Neuronal stem cell (in vitro differentiated cells): ENCODE data around the gene POLR2I.
"Not testable (repeated sequence)": the region's sequence is repeated elsewhere in the genome, so short reads cannot be mapped to it uniquely, and the experiment has no call there.

ENCODE experiments used
- DNase-seq: peaks from one replicate; pipeline ENCODE4 v3.0.0-alpha.2; 2013; ENCODE audit warnings: low spot score
- H2AFZ ChIP-seq: one replicate; pipeline ENCODE4 v1.6.1; 2013; ENCODE audit warnings: mild to moderate bottlenecking, low read length, inconsistent platforms
- H2AK5ac ChIP-seq: 2 replicates; pipeline ENCODE4 v1.6.1; 2013; ENCODE audit warnings: low read depth, mild to moderate bottlenecking, inconsistent platforms, low read length, moderate library complexity, mixed read lengths
- H2BK120ac ChIP-seq: 2 replicates; pipeline ENCODE4 v1.6.1; 2013; ENCODE audit warnings: low read depth, mild to moderate bottlenecking, inconsistent platforms, low read length, moderate library complexity, mixed read lengths
- H2BK12ac ChIP-seq: one replicate; pipeline ENCODE4 v1.6.1; 2013; ENCODE audit warnings: low read length, inconsistent platforms
- H2BK15ac ChIP-seq: 2 replicates; pipeline ENCODE4 v1.6.1; 2013; ENCODE audit warnings: mild to moderate bottlenecking, low read length, inconsistent platforms, mixed read lengths
- H2BK5ac ChIP-seq: one replicate; pipeline ENCODE4 v1.6.1; 2013; ENCODE audit warnings: inconsistent platforms, mild to moderate bottlenecking, low read length, moderate library complexity
- H3K14ac ChIP-seq: one replicate; pipeline ENCODE4 v1.6.1; 2013; ENCODE audit warnings: low read length, inconsistent platforms
- H3K18ac ChIP-seq: 2 replicates; pipeline ENCODE4 v1.6.1; 2013; ENCODE audit warnings: low read length, inconsistent platforms
- H3K23ac ChIP-seq: 2 replicates; pipeline ENCODE4 v1.6.1; 2013; ENCODE audit warnings: low read depth, mild to moderate bottlenecking, mixed read lengths, low read length, inconsistent platforms; ENCODE audit not compliant: poor library complexity
- H3K27ac ChIP-seq: replicated peaks from 3 replicates; pipeline ENCODE4 v1.5.1; 2013; ENCODE audit warnings: low read length, inconsistent platforms
- H3K27me3 ChIP-seq, 3 experiments: 2 replicates each; pipeline ENCODE4 v1.6.1; 2013; ENCODE audit warnings: low read length in 3 of 3, mild to moderate bottlenecking in 2 of 3, inconsistent platforms in 1 of 3, low read depth in 1 of 3, mixed read lengths in 1 of 3, moderate library complexity in 1 of 3; ENCODE audit not compliant: control insufficient read depth in 3 of 3, insufficient read depth in 3 of 3
- H3K36me3 ChIP-seq, 2 donors: replicated peaks in 1 of 2; 2 replicates each; pipeline ENCODE4 v1.6.1; 2013; ENCODE audit warnings: low read length in 2 of 2; ENCODE audit not compliant: control insufficient read depth in 2 of 2, insufficient read depth in 2 of 2
- H3K4ac ChIP-seq: 2 replicates; pipeline ENCODE4 v1.6.1; 2013; ENCODE audit warnings: inconsistent platforms, mild to moderate bottlenecking, low read length, moderate library complexity
- H3K4me1 ChIP-seq, 2 donors: 1 replicate in 1 of 2; 2 replicates in 1 of 2; pipeline ENCODE4 v1.6.1; 2013; ENCODE audit warnings: low read length in 2 of 2, low read depth in 1 of 2; ENCODE audit not compliant: control insufficient read depth in 2 of 2, insufficient read depth in 1 of 2
- H3K4me2 ChIP-seq: one replicate; pipeline ENCODE4 v1.6.1; 2013; ENCODE audit warnings: mild to moderate bottlenecking, low read length, inconsistent platforms; ENCODE audit not compliant: insufficient read depth, poor library complexity, severe bottlenecking
- H3K4me3 ChIP-seq, 2 donors: 2 replicates each; pipeline ENCODE4 v1.5.1; 2013; ENCODE audit warnings: low read length in 2 of 2, mild to moderate bottlenecking in 2 of 2, inconsistent platforms in 1 of 2, moderate library complexity in 1 of 2
- H3K79me1 ChIP-seq: one replicate; pipeline ENCODE4 v1.6.1; 2013; ENCODE audit warnings: low read depth, mild to moderate bottlenecking, inconsistent platforms, low read length, moderate library complexity
- H3K9ac ChIP-seq: one replicate; pipeline ENCODE4 v1.6.1; 2013; ENCODE audit warnings: mild to moderate bottlenecking, low read depth, low read length, inconsistent platforms; ENCODE audit not compliant: poor library complexity
- H3K9me3 ChIP-seq, 2 donors: replicated peaks in 1 of 2; 2 replicates each; pipeline versions ENCODE3 to v1.6.1; 2013; ENCODE audit warnings: low read length in 2 of 2, mild to moderate bottlenecking in 2 of 2, inconsistent platforms in 1 of 2, low read depth in 1 of 2, mixed read lengths in 1 of 2, moderate library complexity in 1 of 2; ENCODE audit not compliant: control insufficient read depth in 2 of 2, insufficient read depth in 1 of 2
- H4K8ac ChIP-seq: one replicate; pipeline ENCODE4 v1.6.1; 2013; ENCODE audit warnings: low read depth, mild to moderate bottlenecking, inconsistent platforms, low read length, moderate library complexity
- H4K91ac ChIP-seq: one replicate; pipeline ENCODE4 v1.6.1; 2013; ENCODE audit warnings: low read length, low read depth, mild to moderate bottlenecking, inconsistent platforms; ENCODE audit not compliant: poor library complexity
- WGBS, 2 donors: extraction: QIAGEN DNeasy Blood & Tissue Kit; methylation state at CpG; one replicate each; pipeline ENCODE4 v1.1.7; 2013; ENCODE audit warnings: missing lambda C conversion rate in 2 of 2, mixed read lengths in 1 of 2; ENCODE audit not compliant: insufficient read length in 2 of 2, insufficient replicate concordance in 1 of 2; ENCODE audit errors: extremely low coverage in 2 of 2; 5-methylcytosine and 5-hydroxymethylcytosine counted together

Gene POLR2I

DNA sequence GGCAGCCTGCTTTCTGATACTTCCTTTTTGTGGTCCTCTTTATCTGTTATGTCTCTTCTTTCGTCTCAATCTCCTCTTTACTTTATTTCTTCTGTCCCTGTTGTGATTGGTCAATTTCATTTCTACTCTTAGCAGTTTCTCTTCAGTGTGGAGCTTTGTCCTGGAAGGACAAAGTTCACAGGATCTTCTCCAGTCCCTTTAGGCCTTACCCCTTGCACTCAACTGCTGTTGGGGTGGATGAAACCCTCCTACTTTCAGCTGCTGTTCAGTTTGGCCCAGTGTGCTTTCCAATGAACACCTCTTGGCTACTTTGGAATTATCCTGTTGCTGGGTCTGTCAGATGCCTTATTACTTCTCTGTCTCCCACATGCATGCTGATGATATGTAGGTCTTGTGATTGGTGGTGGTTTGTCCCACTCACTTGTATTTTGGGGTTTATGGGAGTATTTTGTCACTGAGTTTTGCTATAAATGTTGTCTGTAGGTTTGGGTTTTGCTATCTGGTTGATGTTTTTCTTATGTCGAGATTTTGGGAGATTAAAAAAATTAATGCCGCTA, 35.2 kb downstream of the POLR2I start:
- Histone ChIP-seq H2AFZ (no peak overlapping the region), H3K4me1 (no peaks in the 10 kb centered on the region), H2BK15ac (no peak overlapping the region), H3K23ac (no peak overlapping the region), H2BK5ac (no peak overlapping the region), H3K27ac (no peak overlapping the region), H3K4me3 (no peak overlapping the region), H3K4ac (no peak overlapping the region), H3K9ac (no peak overlapping the region), H2AK5ac (no peak overlapping the region), H3K27me3 (no peaks in the 10 kb centered on the region), H2BK12ac (no peak overlapping the region), H3K79me1 (peaks cover 3% of the 10 kb centered on the region), H4K8ac (no peak overlapping the region), H3K4me2 (no peak overlapping the region), H2BK120ac (no peak overlapping the region), H3K18ac (no peak overlapping the region), H3K9me3 (no peaks in the 10 kb centered on the region), H4K91ac (no peak overlapping the region), H3K36me3 (peaks cover 34 to 89% of the 10 kb centered on the region in 2 donors), H3K14ac (no peak overlapping the region)
- no peak for DNase-seq
- WGBS, 2 donors, result no CpG with 5 or more reads among the region's 3 CpGs

- H3K4ac ChIP-seq, result no peak overlapping the region
- H3K79me1 ChIP-seq, result no peaks in the 10 kb centered on the region
- H3K23ac ChIP-seq, result peak overlapping the region; percentile 59
- H3K9ac ChIP-seq, result no peak overlapping the region
- H3K14ac ChIP-seq, result no peak overlapping the region
- H4K91ac ChIP-seq, result no peak overlapping the region
- no peaks in the 10 kb centered on the region for H3K27me3 ChIP-seq
- H2AK5ac ChIP-seq, result no peak overlapping the region
- no peak overlapping the region for H3K4me2 ChIP-seq
- DNase-seq, result no peak
- no peak overlapping the region for H3K18ac ChIP-seq
- no peak overlapping the region for H2AFZ ChIP-seq
- no peak overlapping the region for H2BK15ac ChIP-seq
- H4K8ac ChIP-seq, result no peak overlapping the region
- no peak overlapping the region for H2BK12ac ChIP-seq
- no peak overlapping the region for H3K27ac ChIP-seq
- H3K4me1 ChIP-seq, result no peaks in the 10 kb centered on the region
- peaks cover 28 to 78% of the 10 kb centered on the region in 2 donors for H3K36me3 ChIP-seq
- H2BK5ac ChIP-seq, result no peak overlapping the region
- WGBS, 2 donors, result no CpG with 5 or more reads among the region's 10 CpGs
- no peaks in the 10 kb centered on the region for H3K9me3 ChIP-seq
- no peak overlapping the region for H2BK120ac ChIP-seq
- no peak overlapping the region for H3K4me3 ChIP-seq
Observed at GRCh38 chr19:36073121-36073876, 41.4 kb downstream of the POLR2I start.

- no peaks in the 10 kb centered on the region for H3K4me1 ChIP-seq
- no peak overlapping the region for H2AK5ac ChIP-seq
- H3K4ac ChIP-seq, result no peak overlapping the region
- no peak overlapping the region for H2BK12ac ChIP-seq
- no peak overlapping the region for H2BK15ac ChIP-seq
- H3K27me3 ChIP-seq, result no peaks in the 10 kb centered on the region
- H3K4me3 ChIP-seq, result no peak overlapping the region
- H4K91ac ChIP-seq, result no peak overlapping the region
- H2BK120ac ChIP-seq, result no peak overlapping the region
- no peaks in the 10 kb centered on the region for H3K79me1 ChIP-seq
- H3K36me3 ChIP-seq, result peaks cover 37 to 80% of the 10 kb centered on the region in 2 donors
- no peak overlapping the region for H3K18ac ChIP-seq
- WGBS, 2 donors, result no CpG with 5 or more reads among the region's 8 CpGs
- no peak overlapping the region for H2AFZ ChIP-seq
- H3K27ac ChIP-seq, result no peak overlapping the region
- DNase-seq, result no peak
- H3K4me2 ChIP-seq, result no peak overlapping the region
- H3K9ac ChIP-seq, result no peak overlapping the region
- no peaks in the 10 kb centered on the region for H3K9me3 ChIP-seq
- H3K23ac ChIP-seq, result no peak overlapping the region
- H4K8ac ChIP-seq, result no peak overlapping the region
- H3K14ac ChIP-seq, result no peak overlapping the region
- H2BK5ac ChIP-seq, result no peak overlapping the region
Observed at GRCh38 chr19:36072081-36072480, 42.6 kb downstream of the POLR2I start.

GRCh38 chr19:36068810-36069499, 45.7 kb downstream of the POLR2I start:
- H3K36me3 ChIP-seq, result peaks cover 53 to 74% of the 10 kb centered on the region in 2 donors
- not testable (repeated sequence) for H3K18ac ChIP-seq, H4K8ac ChIP-seq, H3K9me3 ChIP-seq, H3K4me1 ChIP-seq, H3K79me1 ChIP-seq, H3K4ac ChIP-seq, H2AK5ac ChIP-seq, H3K9ac ChIP-seq, H3K27me3 ChIP-seq, H2AFZ ChIP-seq, H3K23ac ChIP-seq, H3K4me3 ChIP-seq, H2BK12ac ChIP-seq, H3K27ac ChIP-seq, H3K4me2 ChIP-seq, H2BK120ac ChIP-seq, H4K91ac ChIP-seq, H2BK5ac ChIP-seq, H2BK15ac ChIP-seq, DNase-seq, H3K14ac ChIP-seq
- no CpG with 5 or more reads among the region's 57 CpGs for WGBS, 2 donors
